Measurements from ENCODE around the gene CAPN5. TPM values are rescaled to one million over a fixed set of nuclear protein-coding genes. Genes with fewer than 3 reads are reported as not detected.

CAPN5 gene
- total RNA-seq, 1 donor from 2014 or later = 0.71 TPM

- Mint-ChIP-seq H3K9me3 (no peaks in the 10 kb centered on the region), H3K4me3 (no peak overlapping the region), H3K27ac (no peak overlapping the region), H3K36me3 (ENCODE audit: low read depth) (no peaks in the 10 kb centered on the region), H3K27me3 (peaks cover 18% of the 10 kb centered on the region), H3K4me1 (no peaks in the 10 kb centered on the region)
- ChIA-PET CTCF (no interaction called here), POLR2A (no interaction called here)
- TF ChIP-seq CTCF (IDR thresholded peaks at IDR 0.05) = no peak
- intact Hi-C loops (cut with micrococcal nuclease) = no loop called here
- DNase-seq = no peak
- no peak for ATAC-seq (ENCODE audit: low read depth)
Measured at GRCh38 chr11:77031599-77031998, 35.2 kb upstream of the CAPN5 start.

- Mint-ChIP-seq H3K36me3 (ENCODE audit: low read depth) (no peaks in the 10 kb centered on the region), H3K27ac (no peak overlapping the region), H3K9me3 (no peaks in the 10 kb centered on the region), H3K27me3 (peaks cover 29% of the 10 kb centered on the region), H3K4me1 (peaks cover 13% of the 10 kb centered on the region), H3K4me3 (no peak overlapping the region)
- ATAC-seq (ENCODE audit: low read depth) (no peak), DNase-seq (no peak)
- TF ChIP-seq CTCF (IDR thresholded peaks at IDR 0.05) = no peak
- ChIA-PET CTCF (interaction anchor here (1.2 kb wide), 1 partner anchor 114 kb away, joined by 3 read pairs; no protein-coding TSS in a partner anchor), POLR2A (no interaction called here)
- intact Hi-C loops (cut with micrococcal nuclease) = no loop called here
Measured at GRCh38 chr11:77035039-77035438, 31.7 kb upstream of the CAPN5 start.

GRCh38 chr11:77035580-77035979 lies 31.2 kb upstream of the CAPN5 start:
- no peaks in the 10 kb centered on the region for H3K9me3 Mint-ChIP-seq
- CTCF ChIA-PET = no interaction called here
- no peak for ATAC-seq (ENCODE audit: low read depth)
- POLR2A ChIA-PET = no interaction called here
- no peaks in the 10 kb centered on the region for H3K36me3 Mint-ChIP-seq (ENCODE audit: low read depth)
- intact Hi-C loops (cut with micrococcal nuclease) = no loop called here
- TF ChIP-seq CTCF (IDR thresholded peaks at IDR 0.05) = no peak
- no peak overlapping the region for H3K27ac Mint-ChIP-seq
- peaks cover 13% of the 10 kb centered on the region for H3K4me1 Mint-ChIP-seq
- H3K27me3 Mint-ChIP-seq = peaks cover 27% of the 10 kb centered on the region
- no peak for DNase-seq
- H3K4me3 Mint-ChIP-seq = no peak overlapping the region

- POLR2A ChIA-PET = no interaction called here
- Mint-ChIP-seq H3K4me1 (peaks cover 13% of the 10 kb centered on the region), H3K4me3 (no peak overlapping the region), H3K36me3 (ENCODE audit: low read depth) (no peaks in the 10 kb centered on the region), H3K9me3 (no peaks in the 10 kb centered on the region), H3K27ac (no peak overlapping the region), H3K27me3 (peaks cover 28% of the 10 kb centered on the region)
- intact Hi-C loops (cut with micrococcal nuclease) = no loop called here
- CTCF ChIA-PET = no interaction called here
- TF ChIP-seq CTCF (IDR thresholded peaks at IDR 0.05) = no peak
- no peak for ATAC-seq (ENCODE audit: low read depth)
- no peak for DNase-seq
Measured at GRCh38 chr11:77036398-77036797, 30.4 kb upstream of the CAPN5 start.

- ChIA-PET POLR2A (no interaction called here), CTCF (no interaction called here)
- Mint-ChIP-seq H3K27me3 (peaks cover 28% of the 10 kb centered on the region), H3K4me1 (peaks cover 13% of the 10 kb centered on the region), H3K9me3 (no peaks in the 10 kb centered on the region), H3K4me3 (no peak overlapping the region), H3K27ac (no peak overlapping the region), H3K36me3 (ENCODE audit: low read depth) (no peaks in the 10 kb centered on the region)
- ATAC-seq (ENCODE audit: low read depth) (no peak), DNase-seq (no peak)
- TF ChIP-seq CTCF (IDR thresholded peaks at IDR 0.05) = no peak
- intact Hi-C loops (cut with micrococcal nuclease) = no loop called here
Measured at GRCh38 chr11:77037057-77037456, 29.7 kb upstream of the CAPN5 start.
